GM12864 (cell line): ENCODE measurements around the gene SOX1.

Source experiments
- DNase-seq: peaks from one replicate; pipeline ENCODE4 v3.0.0-alpha.2; 2011; ENCODE audit warnings: low read depth
- H3K4me3 ChIP-seq: 2 replicates; pipeline ENCODE4 v1.5.1; 2011; ENCODE audit warnings: mild to moderate bottlenecking, low read depth, low read length, control low read depth
- CTCF ChIP-seq: IDR thresholded peaks from 2 replicates; pipeline ENCODE4 v1.5.1; 2011; ENCODE audit warnings: low read depth, mild to moderate bottlenecking, moderate library complexity, low read length, control low read depth, inconsistent platforms; ENCODE audit errors: missing control alignments

The SOX1 gene

GRCh38 chr13:112067116-112067741 is at the start of gene SOX1:
SOX1 (plus strand) TSS chr13:112067149; CDS start chr13:112067659, 510 bp downstream.
- TF ChIP-seq CTCF = no peak
- H3K4me3 ChIP-seq = no peak within 1 kb of the TSS
- DNase-seq = no peak

- DNase-seq = no peak
- no peak overlapping the region for H3K4me3 ChIP-seq
- TF ChIP-seq CTCF = no peak
Measured at GRCh38 chr13:112024577-112024976, 42.4 kb upstream of the SOX1 start.

GRCh38 chr13:112027250-112027649 is 39.7 kb upstream of the SOX1 start:
- TF ChIP-seq CTCF = no peak
- no peak overlapping the region for H3K4me3 ChIP-seq
- DNase-seq = no peak

- TF ChIP-seq CTCF = no peak
- no peak overlapping the region for H3K4me3 ChIP-seq
- no peak for DNase-seq
Measured at GRCh38 chr13:112028481-112028880, 38.5 kb upstream of the SOX1 start.

GRCh38 chr13:112029143-112029542 is 37.8 kb upstream of the SOX1 start:
- H3K4me3 ChIP-seq = no peak overlapping the region
- no peak for TF ChIP-seq CTCF
- no peak for DNase-seq

- no peak for DNase-seq
- no peak overlapping the region for H3K4me3 ChIP-seq
- no peak for TF ChIP-seq CTCF
Measured at GRCh38 chr13:112032186-112032993, 34.6 kb upstream of the SOX1 start.
